H1 (cell line): ENCODE data around the gene NLRC3. TPM values are rescaled to one million over a fixed set of nuclear protein-coding genes. Genes with fewer than 3 reads are reported as not detected.

Experiments
- BCL11A ChIP-seq, 2 experiments: IDR thresholded peaks; one replicate each; pipeline ENCODE4 v1.6.1; 2011; ENCODE audit warnings: low read depth in 2 of 2, low read length in 2 of 2, mild to moderate bottlenecking in 2 of 2
- BRCA1 ChIP-seq: IDR thresholded peaks from 2 replicates; pipeline ENCODE4 v1.6.1; 2012; ENCODE audit warnings: low read depth, low read length, improper control_type of control experiment
- CHD1 ChIP-seq: IDR thresholded peaks from 2 replicates; pipeline ENCODE4 v1.6.1; 2012; ENCODE audit warnings: low read depth, low read length, improper control_type of control experiment
- KDM5A ChIP-seq: fragments of 200-600 bp; IDR thresholded peaks from 2 replicates; pipeline ENCODE4 v1.7.1; 2012; ENCODE audit warnings: mild to moderate bottlenecking, low read length, inconsistent platforms, mixed read lengths
- RBBP5 ChIP-seq: IDR thresholded peaks from 2 replicates; pipeline ENCODE4 v1.7.1; 2012; ENCODE audit warnings: low read depth, mild to moderate bottlenecking, inconsistent platforms, low read length, moderate library complexity, borderline replicate concordance
- SP2 ChIP-seq: IDR thresholded peaks from 2 replicates; pipeline ENCODE4 v1.6.1; 2012; ENCODE audit warnings: mild to moderate bottlenecking, low read length, inconsistent platforms
- YY1 ChIP-seq: IDR thresholded peaks from 2 replicates; pipeline ENCODE4 v1.6.1; 2011; ENCODE audit warnings: low read depth, mild to moderate bottlenecking, low read length
- ZNF274 ChIP-seq: IDR thresholded peaks from 2 replicates; pipeline ENCODE4 v1.7.0; 2012; ENCODE audit warnings: low read length, borderline replicate concordance; ENCODE audit errors: extremely low read depth
- polyA plus RNA-seq, 7 experiments: library from polyadenylated mRNA; depleted of rRNA in 3 of 7; stranded (reverse) in 5 of 7; unstranded in 2 of 7; fragments of >200 nt in 5 of 7; fragments of 200-250 nt in 2 of 7; gene quantifications; 1 replicate in 5 of 7; 2 replicates in 1 of 7; 4 replicates in 1 of 7; pipeline versions ENCODE4 v1.2.1 to v1.2.3, GENCODE V29; 2011 to 2013; ENCODE audit warnings: missing spikeins in 2 of 7, mixed read lengths in 2 of 7
- total RNA-seq: library from RNA; stranded (reverse); fragmentation: NEBNext Ultra II Directional; extraction: Animal tissue kit (Norgen Biotek cat#: 25700); gene quantifications from 2 replicates; pipeline ENCODE4 v1.2.1, GENCODE V29; 2021

Gene NLRC3
- total and polyA plus RNA-seq, 2 of the 8 experiments (the other 6 are each of a cell fraction or from before 2014, with no cell fraction given): 0.18 to 0.20 TPM

DNA sequence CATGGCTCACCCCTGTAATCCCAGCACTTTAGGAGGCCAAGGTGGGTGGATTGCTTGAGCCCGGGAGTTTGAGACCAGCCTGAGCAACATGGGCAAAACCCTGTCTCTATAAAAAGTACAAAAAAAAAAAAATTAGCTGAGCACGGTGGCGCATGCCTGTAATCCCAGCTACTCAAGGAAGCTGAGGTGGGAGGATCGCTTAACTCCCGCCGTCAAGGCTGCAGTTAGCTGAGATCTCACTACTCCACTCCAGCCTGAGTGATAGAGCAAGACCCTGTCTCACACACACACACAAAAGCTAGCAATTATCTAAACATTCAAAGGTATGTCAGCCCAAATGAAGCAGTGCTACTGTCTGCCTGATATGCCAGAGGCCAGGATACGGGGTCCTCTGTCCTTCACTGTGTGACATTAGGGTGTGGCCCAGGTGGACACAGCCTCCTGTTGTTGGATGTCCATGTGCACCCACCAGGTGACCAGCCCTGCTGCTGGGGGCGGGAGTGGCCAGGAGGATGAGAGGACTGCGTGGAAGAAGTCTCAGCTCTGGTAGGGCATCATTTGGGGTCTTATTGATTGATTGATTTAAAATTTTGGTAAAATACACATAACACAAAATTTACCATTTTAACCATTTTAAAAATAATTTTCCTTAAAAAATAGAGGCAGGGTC is 3.9 kb downstream of the NLRC3 start (continued):
- TF ChIP-seq YY1 (no peak), SP2 (no peak), CHD1 (no peak), BRCA1 (no peak), RBBP5 (no peak), ZNF274 (no peak), KDM5A (no peak), BCL11A (IDR thresholded peaks at IDR 0.05; ENCODE audit: low read depth in 2 of 2, low read length in 2 of 2) (no peak)
